WTC11 (cell line): Measurements from ENCODE around the gene MYO18B.

Source experiments
- CTCF ChIP-seq: fragments of 200-600 bp; IDR thresholded peaks from 2 replicates; pipeline ENCODE4 v1.8.0; 2022; ENCODE audit warnings: antibody characterized with exemption
- ERG ChIP-seq: fragments of 250-450 bp; sonication (Bioruptor Pico); IDR thresholded peaks from 2 replicates; pipeline ENCODE4 v1.8.0; 2021; ENCODE audit warnings: mild to moderate bottlenecking
- GTF2I ChIP-seq: fragments of 250-450 bp; sonication (Bioruptor Pico); conservative IDR thresholded peaks from 2 replicates; pipeline ENCODE4 v1.4.0; 2021; ENCODE audit warnings: mild to moderate bottlenecking
- JAZF1 ChIP-seq: fragments of 250-450 bp; sonication (Bioruptor Pico); IDR thresholded peaks from 2 replicates; pipeline ENCODE4 v1.9.0; 2021; ENCODE audit warnings: moderate library complexity, mild to moderate bottlenecking, inconsistent platforms
- MAX ChIP-seq: sonication (generic); formaldehyde crosslinking; IDR thresholded peaks from 2 replicates; pipeline ENCODE4 v1.8.0; 2022; ENCODE audit warnings: mild to moderate bottlenecking, missing genetic modification reagents
- MXD4 ChIP-seq: fragments of 250-450 bp; sonication (Bioruptor Pico); IDR thresholded peaks from 2 replicates; pipeline ENCODE4 v1.8.0; 2021; ENCODE audit warnings: mild to moderate bottlenecking, moderate library complexity, borderline replicate concordance
- NR2C2 ChIP-seq: sonication (generic); formaldehyde crosslinking; IDR thresholded peaks from 2 replicates; pipeline ENCODE4 v1.8.0; 2022; ENCODE audit warnings: mild to moderate bottlenecking, missing genetic modification reagents
- OVOL2 ChIP-seq: fragments of 250-450 bp; sonication (Bioruptor Pico); IDR thresholded peaks from 2 replicates; pipeline ENCODE4 v1.9.0; 2021; ENCODE audit warnings: mild to moderate bottlenecking, borderline replicate concordance
- SMAD3 ChIP-seq: sonication (generic); formaldehyde crosslinking; IDR thresholded peaks from 2 replicates; pipeline ENCODE4 v1.8.0; 2022; ENCODE audit warnings: missing genetic modification reagents, mild to moderate bottlenecking, borderline replicate concordance
- USF2 ChIP-seq: sonication (generic); formaldehyde crosslinking; IDR thresholded peaks from 2 replicates; pipeline ENCODE4 v1.8.1; 2023; ENCODE audit warnings: mild to moderate bottlenecking, missing genetic modification reagents, moderate library complexity
- ZMAT4 ChIP-seq: fragments of 250-450 bp; sonication (Bioruptor Pico); IDR thresholded peaks from 2 replicates; pipeline ENCODE4 v1.9.0; 2021; ENCODE audit warnings: mild to moderate bottlenecking
- ZNF138 ChIP-seq: sonication (generic); formaldehyde crosslinking; conservative IDR thresholded peaks from 2 replicates; pipeline ENCODE4 v1.8.1; 2022; ENCODE audit warnings: mild to moderate bottlenecking, moderate library complexity, missing genetic modification reagents

GRCh38 chr22:26072621-26073020 lies 330.6 kb downstream of the MYO18B start:
- TF ChIP-seq MAX (CRISPR knock-in tag) (no peak), SMAD3 (CRISPR knock-in tag) (no peak), ZMAT4 (no peak), USF2 (no peak), CTCF (no peak), OVOL2 (CRISPR knock-in tag) (no peak), ZNF138 (CRISPR knock-in tag) (no peak), GTF2I (CRISPR knock-in tag) (no peak), MXD4 (no peak), JAZF1 (no peak), ERG (no peak), NR2C2 (CRISPR knock-in tag) (no peak)
